IPS-NIHi7 (cell line): Measurements from ENCODE around the gene IRF3.
"Not testable (repeated sequence)": the region's sequence is repeated elsewhere in the genome, so short reads cannot be mapped to it uniquely, and the experiment has no call there.

Experiments
- DNase-seq: peaks from one replicate; pipeline ENCODE4 v3.0.0; 2012; ENCODE audit warnings: mixed read lengths; ENCODE audit errors: extremely low spot score

The IRF3 gene

DNA sequence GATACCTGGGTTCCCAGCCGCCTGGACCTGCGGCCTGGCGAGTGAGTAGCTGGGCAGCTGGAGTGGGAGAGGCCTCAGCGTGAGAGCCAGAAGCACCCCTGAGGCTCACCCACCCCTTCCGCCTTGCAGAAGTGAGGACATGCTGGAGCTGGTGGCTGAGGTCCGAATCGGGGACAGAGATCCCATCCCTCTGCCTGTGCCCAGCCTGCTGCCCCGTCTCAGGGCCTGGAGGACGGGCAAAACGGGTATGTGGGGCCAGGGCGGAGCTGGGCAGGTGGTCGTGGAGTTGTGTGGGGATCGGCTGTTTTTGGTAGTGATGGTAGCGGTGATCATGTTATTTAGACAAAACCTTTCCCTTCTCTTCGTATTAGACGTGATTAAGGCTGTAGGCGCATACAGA lies 19.1 kb downstream of the IRF3 start:
- no peak for DNase-seq

DNA sequence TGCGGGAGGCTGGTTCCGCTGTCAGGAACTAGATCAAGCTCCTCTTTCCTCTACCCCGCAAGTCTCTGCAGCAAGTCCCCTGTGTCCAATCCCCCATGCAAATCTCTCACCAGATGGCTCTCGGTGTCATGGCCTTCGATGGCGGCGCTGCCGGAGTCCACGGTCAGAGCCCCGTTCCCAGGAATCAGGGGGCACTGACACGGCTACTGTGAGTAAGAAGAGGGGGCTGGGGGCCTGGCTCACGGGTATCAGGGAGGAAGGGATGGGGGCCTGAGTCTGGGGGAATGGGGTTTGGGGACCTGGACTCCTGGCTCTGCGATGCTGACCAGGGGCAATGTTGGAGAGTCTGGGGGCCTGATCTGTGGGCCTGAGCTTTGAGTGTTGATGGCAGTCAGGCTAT lies 19.7 kb downstream of the IRF3 start:
- no peak for DNase-seq

DNA sequence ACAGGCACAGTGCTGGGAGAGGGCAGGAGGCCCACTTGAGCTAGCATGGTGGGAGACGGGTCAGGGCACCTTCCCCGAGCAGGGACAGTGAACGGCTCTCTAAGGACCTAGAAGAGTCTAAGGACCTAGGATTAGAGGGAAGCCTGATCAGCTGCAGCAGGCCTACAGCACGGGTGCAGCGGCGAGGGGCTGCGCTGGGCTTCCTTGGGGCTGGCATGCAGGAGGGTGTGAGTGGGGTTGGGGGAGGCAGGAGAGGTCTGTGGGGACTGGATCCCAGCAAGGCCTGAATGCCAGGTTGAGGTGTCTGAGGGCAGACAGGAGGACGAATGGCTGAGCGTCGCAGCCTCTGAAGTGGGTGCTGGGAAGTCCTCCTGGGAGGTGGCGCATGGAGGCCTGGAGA lies 20.1 kb downstream of the IRF3 start:
- DNase-seq = no peak

DNA sequence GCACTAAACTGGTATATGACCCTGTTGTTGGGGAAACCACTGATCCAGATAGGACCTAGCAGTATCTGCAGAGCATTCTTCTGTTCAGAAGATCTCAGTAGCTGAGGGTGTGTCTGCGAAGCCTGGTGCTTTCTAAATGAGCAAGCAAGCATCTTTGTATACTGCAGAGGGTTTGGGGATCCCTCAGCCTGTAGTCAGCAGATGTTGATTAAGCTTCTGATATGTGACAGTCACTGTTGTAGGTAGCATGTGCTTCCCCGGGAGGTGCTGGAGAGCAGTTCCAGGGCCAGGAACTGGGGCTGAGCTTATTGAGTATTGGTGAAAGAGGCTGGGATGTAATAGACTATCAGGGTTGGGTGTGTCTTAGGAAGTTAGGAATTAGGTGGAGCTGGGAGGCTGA lies 22.2 kb downstream of the IRF3 start:
- no peak for DNase-seq

DNA sequence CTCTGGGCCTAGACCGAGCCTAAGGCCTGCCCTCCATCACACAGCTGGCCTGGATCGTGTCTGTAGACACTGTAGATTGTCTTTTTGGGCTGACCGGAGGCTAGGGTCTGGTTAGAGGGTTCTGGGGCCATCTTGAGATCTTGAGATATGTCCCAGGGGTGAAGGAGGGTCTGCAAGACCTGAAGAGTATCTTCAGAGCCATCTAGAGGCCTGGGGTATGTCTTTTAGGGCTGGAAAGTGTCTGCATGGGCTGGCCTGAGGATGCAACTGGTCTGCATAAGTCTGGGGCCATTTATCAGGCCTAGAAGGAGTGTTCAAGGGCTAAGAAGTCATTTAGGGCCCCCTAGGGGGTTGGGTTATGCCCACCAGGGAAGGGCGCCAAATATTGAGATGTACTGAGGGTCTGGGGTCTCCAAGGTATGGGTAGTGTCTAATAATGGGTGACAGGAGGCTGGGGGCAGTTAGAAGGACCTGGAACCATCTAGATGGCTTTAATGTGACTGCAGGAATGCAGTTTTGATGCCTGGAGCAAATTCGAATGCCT lies 23.1 kb downstream of the IRF3 start:
- DNase-seq = no peak

DNA sequence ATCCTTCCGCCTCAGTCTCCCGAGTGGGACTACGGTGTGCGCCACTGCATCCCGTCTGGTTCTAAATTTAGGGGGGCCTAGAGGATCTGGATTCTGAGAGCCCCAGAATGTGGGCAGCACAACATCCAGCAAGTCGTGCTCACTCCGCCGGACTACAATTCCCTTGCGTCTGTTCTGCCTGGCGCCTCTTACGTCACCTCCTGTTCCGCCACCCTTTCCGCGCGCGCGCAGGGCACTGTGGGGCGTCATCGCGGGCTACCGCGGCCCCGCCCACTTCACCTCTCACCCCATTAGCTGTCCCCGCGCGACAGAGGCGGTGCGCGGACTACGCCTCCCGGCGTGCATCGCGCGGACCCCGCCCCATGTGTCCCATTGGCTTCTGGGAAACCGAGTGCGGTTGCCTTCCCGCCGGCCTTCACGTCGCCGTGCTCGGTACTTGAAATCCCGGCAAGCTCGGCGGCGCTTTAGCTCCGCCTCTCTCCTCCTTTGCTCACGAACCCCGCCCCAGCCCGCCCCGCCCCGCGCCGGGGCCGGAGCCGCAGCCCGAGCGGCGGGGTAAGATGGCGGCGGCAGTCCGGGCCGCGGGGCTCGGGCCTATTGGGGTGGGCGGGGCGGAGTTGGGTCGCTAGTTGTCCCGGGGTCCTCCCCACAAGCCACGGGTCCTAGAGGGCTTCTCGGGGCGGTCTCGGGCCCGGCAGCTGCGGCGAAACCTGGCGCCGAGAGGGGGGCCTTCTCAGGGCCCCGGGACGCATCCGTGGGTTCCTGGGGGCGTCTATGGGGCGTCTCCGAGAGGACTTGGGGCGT lies 23.8 kb downstream of the IRF3 start, which contains the start of gene SCAF1:
TSS of gene SCAF1 (plus strand) at position 522 of the 804 bp plus-strand sequence. CDS start 2,818 bp downstream, outside the sequence.
- peak; percentile 95 for DNase-seq

DNA sequence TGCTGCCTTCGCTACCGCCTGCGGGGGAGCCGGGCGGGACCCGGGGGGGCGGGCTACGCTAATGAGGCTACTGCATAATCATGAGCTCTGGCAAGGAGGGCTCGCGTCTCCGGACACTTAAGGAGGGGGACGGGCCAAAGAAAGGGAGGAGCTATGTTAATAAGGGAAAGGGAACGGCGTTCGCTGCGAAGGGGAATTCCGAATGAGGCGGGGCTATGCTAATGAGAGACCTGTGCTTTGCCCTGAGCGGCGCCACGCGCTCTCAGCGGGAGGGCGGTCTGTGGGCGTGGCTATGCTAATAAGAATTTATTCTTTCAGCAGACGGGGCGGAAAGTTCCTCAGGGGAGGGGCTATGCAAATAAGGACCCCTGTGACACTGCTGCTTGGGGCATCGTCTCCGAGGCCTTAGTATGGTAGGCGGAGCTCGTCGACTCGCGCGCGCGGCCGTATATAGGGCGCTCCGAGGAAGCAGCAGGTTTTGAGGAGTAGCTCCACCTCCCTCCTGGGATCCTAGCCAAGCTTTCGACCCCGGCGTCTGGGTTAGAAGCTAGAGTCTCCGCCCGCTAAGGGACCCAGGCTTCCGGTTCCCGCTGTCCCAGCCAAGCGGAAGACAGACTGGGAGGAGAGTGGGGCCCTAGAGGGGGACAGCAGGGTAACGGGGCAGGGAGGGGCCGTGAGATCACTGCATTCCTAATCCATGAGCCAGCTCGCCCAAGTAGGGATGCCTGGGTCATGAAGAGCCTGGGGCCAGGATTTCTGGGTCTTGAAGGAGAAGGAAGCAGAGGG lies 25.4 kb downstream of the IRF3 start, which contains the start of gene RRAS:
TSS of gene RRAS (minus strand) at position 31 of the 786 bp plus-strand sequence. CDS start 45 bp downstream, outside the sequence.
- DNase-seq = peak; percentile 96

DNA sequence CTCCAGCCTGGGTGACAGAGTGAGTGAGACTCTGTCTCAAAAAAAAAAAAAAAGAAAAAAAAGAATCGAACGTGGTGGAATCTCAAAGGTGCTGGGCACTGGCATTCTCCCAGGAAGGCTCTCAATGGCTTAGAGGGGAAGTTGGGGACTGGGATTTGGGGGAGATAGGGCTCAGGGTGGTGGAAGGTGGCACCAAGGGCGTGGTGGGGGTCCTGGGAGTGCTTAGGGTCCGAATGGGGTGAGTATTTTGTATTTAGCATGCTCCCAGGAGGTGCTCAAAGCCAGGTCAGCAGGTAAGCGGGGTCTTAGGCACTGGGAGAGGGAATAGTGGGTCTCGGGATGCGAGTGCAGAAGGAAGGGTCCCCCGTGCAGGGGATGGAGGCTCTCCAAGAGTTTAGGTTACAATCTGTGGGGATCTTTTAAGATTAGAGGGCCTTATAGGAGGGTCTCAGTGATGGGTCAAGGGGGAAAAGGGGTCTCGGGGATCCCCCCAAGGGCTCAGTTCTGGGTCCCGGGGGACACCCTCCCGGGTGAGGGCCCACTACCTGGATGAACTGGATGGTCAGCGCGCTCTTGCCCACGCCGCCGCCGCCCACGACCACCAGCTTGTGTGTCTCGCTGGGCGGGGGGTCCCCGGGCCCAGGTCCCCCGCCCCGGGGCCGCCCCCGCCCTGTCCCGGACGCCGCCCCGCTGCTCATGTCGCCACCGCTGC lies 26.1 kb downstream of the IRF3 start:
- DNase-seq = no peak

DNA sequence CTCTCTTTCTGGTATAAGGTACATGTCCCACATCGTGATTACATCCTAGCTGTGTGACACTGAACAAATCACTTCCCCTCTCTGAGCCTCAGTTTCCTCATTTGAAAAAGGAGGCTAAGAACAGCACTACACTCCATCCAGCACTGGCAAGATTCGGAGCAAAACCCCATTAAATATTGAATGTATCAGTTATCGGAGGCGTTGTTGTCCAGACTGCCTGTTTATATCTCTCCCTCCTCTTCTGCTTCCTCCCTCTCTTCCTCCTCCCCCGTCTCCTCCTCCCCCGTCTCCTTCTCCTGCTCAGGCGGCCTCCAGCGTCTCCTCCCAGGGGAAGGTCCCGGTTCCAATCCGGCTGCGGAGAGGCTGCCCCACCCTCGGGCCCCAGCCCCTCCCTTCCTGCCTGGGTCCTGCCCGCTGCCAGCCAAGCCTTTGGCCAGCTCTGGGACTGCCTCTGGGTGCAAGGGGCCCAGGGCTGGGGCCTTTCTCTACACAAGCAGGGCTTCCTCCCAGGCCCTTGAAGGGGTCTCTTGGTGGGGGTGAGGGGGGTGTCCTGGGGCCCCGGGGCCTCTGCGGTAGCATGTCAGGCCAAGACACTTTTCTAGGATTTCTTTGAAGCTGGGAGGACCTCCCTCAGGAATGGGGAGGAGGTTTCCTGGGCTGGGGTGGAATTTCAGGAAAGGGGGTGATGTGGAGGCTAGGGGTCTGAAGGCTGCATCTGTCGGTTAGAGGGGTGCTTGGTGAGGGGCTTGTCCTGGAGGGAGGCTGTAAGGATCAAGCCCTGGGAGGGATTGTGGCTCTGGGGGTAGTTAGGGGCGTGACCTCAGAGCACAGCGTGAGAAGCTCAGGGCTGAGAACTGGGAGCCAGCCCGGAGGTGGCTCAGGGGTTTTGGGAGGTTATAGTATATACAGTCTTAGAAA lies 27.6 kb downstream of the IRF3 start:
- peak; percentile 69 for DNase-seq

DNA sequence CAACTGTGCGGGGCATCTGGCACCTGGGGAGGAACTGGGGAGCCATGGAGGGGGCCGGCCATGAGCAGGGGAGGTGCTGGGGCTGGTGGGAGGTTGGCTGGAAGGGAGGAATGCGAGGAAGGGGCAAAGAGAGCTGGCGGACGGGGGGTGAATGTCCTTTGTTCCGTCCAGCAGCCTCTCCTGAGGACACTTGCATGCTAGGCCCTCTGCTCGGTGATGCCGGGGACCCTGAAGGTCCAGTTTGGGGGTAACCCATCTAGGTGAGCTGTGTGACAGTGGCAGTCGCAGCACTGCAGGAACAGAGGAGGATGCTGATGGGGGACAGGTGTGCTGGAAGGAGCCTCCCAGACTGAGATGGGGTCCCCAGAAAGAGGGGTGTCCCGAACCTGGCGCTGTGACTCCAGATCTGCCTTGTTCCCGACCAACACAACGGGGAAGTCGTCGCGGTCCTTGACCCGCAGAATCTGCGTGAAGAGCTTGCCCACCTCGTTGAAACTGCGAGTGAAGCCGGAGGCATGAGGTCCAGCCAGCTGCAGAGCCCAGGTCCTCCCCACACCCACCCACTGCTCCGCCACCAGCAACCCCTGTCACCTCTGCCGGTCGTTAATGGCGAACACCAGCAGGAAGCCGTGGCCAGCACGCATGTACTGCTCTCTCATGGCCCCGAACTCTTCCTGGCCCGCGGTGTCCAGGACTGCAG lies 29.3 kb downstream of the IRF3 start:
- DNase-seq = no peak

DNA sequence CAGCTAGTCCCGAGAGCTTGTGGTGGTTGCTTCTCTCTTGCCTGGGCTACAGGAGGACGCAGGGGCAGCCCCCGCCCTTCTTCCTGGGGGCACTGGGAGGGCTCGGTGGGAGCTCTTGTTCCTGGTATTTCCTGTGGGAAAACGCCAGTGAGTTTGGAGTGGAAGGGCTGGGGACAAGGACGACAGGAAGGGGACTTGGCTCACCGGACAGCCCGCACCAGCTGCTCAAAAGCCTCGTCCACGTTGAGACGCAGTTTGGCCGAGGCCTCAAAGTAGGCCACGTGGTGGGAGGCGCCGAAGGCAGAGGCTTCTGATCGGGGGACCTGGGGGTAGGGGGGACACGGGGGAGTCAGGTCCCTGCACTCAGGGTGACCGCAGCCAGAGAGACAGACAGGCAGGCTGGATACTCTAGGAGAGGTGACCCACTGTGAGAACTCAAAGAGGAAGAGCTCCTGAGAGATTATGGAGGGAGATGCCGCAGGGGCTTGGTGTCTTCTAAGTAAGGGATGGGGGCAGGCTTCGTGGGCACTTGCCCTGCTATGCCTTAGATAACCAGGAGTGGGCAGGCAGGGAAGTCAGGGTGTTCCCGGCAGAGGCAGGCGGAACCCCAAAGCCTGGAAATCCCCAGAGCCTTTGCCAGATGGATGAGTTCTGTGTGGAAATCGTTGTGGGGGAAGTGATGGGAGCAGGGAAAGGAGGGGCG lies 30.0 kb downstream of the IRF3 start:
- no peak for DNase-seq

DNA sequence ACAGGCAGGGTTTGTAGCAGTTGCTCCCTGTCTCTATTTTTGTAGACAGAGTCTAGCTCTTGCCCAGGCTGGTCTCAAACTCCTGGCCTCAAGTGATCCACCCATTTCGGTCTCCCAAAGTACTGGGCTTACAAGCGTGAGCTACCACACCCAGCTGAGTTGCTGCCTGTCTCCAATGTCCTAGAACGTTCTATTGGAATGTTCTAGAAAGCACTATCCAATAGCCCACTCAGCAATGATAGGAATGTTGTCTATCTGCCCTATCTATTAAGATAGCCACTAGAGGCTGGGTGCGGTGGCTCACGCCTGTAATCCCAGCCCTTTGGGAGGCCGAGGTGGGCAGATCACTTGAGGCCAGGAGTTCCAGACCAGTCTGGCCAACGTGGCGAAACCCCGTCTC lies 32.4 kb downstream of the IRF3 start:
- not testable (repeated sequence) for DNase-seq

DNA sequence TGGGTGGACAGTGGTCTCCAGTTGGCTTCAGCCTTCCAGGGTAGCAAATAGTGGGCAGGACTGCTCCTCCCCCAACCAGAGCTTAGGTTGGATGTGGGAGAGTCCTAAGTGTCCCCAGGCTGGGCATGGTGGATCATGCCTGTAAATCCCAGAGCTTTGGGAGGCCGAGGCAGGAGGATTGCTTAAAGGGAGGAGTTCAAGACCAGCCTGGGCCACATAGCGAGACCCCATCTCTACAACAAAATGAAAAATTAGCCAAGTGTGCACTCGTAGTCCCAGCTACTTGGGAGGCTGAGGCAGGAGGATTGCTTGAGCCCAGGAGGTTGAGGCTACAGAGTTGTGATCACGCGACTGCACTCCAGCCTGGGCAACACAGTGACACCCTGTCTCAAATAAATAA lies 33.1 kb downstream of the IRF3 start:
- DNase-seq = no peak

DNA sequence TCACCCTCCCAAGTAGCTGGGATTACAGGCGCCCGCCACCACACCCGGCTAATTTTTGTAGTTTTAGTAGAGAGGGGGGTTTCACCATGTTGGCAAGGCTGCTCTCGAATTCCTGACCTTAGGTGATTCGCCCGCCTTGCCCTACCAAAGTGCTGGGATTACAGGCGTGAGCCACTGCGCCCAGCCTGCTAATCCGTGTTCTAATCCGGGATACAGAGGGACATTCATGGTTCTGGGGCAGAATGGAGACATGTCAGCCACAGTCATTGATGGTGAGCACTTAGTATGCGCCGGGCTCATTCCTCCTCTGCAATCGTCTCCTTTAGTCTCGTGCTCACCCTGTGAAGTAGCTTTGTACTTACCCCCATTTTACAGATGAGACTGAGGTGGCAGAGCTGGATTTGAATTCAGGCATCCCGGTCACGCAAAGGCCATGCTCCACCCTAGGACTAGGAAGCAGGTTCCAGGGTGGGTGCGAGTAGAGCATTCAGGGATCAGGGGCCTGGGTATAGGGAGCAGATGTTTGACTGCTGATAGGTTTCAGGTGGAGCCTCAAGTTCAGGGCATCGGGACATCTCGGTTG lies 34.0 kb downstream of the IRF3 start:
- no peak for DNase-seq

DNA sequence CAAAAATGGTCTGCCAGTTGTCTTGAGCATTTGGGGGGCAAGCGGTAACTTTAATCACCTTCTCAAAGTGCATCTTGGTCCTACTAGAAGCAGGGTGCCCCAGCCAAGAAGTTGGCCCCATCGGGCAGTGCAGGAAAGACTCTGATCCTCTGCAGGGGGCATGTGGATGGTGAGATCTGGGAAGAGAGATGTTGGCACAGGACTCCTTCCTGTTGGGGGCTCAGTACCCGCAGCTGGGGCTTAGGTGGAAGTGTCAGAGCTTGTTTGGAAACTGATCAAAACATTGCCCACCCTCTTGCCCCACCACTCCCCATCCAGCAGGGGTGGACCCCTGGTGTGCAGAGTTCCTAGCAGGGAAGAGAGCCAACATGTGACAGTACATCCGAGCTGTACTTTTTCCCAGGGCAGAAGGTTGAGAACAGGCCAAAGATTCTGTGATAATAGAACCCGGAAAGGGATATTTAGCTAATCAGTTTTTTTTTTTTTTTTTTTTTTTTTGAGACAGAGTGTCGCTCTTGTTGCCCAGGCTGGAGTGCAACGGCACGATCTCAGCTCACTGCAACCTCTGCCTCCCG lies 34.6 kb downstream of the IRF3 start:
- DNase-seq = no peak

DNA sequence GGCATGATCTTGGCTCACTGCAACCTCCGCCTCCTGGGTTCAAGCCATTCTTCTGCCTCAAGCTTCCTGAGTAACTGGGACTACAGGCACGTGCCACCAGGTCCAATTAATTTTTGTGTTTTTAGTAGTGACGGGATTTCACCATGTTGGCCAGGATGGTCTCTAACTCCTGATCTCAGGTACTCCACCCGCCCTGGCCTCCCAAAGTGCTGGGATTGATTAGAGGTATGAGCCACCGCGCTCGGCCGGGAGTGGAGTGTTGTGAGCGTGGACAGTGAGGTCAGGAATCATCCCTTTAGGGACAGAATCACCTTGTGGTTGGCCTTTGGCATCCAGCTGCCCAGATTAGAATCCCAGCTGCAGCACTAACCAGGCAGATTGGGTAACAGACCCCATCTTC lies 36.0 kb downstream of the IRF3 start:
- no peak for DNase-seq

DNA sequence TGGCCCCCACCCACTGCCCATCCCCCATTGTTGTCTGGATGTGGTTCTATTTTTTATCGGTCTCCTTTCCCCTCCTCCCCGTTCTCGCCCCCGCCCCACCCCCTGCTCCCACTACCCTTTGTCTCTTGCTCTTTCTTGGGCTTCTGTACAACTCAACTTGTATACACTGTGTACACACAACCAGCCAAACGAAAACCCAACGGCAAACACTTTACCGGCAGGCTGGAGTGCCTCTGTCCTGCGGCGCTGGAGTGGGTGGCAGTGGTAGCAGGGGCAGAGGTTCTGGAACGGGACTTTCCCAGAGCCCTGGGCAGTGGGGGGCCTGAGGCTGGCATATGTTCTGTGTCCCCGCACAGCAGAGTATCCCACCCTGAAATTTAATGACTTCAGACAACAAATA lies 39.4 kb downstream of the IRF3 start:
- no peak for DNase-seq

DNA sequence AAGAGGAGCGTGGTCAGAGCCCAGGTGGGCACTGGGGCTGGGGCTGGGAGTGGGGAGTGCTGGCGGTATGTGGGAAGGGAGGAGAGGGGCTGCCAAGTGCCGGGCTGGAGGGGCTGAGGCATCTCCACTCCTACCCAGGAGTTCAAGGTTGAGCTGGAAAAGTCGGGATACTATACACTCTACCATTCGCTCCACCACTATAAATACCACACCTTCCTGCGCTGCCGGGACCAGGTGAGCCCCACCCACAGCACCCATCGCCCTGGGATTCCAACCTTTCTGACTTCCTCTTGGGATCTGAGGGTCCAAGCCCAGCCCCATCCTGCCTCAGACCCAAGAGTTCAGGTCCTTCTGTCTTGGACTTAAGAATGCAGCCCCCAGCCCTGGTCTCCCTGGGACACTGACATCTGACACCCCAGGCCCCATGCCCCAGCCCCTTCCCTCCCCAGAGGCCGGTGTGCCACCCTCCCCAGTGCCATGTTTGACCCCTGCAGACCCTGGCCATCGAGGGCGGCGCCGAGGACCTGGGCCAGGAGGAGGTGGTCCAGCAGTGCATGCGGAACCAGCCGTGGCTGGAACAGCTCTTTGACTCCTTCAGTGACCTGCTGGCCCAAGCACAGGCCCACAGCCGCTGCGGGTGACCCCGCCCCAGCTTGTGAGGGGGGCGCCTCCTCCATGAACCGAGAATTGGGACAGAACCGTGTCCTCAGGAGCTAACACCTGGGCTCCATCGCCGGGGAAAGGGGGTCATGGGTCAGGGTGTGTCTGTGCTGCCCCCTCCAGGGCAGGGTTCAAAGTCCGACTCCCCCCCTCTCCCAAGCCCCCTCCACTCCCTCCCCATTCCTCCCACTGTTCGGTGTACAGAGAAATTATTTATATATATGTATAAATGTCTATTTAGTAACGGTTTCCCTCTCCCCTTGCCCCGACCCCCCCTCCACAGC lies 40.4 kb downstream of the IRF3 start:
- DNase-seq = no peak
